ENCODE measurements around the gene PCBP3. TPM values are rescaled to one million over a fixed set of nuclear protein-coding genes. Genes with fewer than 3 reads are reported as not detected.
"Not testable (repeated sequence)": the region's sequence is repeated elsewhere in the genome, so short reads cannot be mapped to it uniquely, and the experiment has no call there.

Gene PCBP3
- total RNA-seq, 4 donors from 2014 or later = 0.99 to 7.0 (median 2.5) TPM; not detected in 1

DNA sequence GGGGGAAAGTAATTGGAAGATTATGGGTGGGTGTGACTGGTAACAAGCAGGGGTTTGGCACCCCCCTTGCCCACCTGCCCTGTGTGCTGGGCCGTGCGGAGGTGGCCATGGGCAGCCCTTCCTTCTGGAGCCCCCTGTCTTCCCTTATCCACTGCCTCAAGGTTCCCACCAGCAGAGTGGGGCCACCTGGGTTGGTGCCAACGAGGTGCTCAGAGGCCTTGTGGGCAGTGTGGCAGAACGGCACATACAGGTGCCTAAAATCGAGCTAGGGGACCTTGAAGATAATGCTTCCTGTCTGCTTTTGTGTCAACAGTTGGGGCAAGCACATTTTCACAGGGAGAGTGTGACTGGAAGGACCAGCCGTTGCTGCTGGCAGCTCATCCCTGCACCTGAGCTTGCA lies 161.8 kb downstream of the PCBP3 start:
- WGBS, 2 donors = 53 to 80% methylated on average over 4 to 5 of the region's 6 CpGs
- no peak for DNase-seq (ENCODE audit: low spot score in 2 of 2)
- H3K4me3 ChIP-seq (ENCODE audit: low read depth, poor library complexity, severe bottlenecking) = no peak overlapping the region
- no peak for TF ChIP-seq POLR2A (IDR thresholded peaks at IDR 0.05)
- TF ChIP-seq, protein P1, sequence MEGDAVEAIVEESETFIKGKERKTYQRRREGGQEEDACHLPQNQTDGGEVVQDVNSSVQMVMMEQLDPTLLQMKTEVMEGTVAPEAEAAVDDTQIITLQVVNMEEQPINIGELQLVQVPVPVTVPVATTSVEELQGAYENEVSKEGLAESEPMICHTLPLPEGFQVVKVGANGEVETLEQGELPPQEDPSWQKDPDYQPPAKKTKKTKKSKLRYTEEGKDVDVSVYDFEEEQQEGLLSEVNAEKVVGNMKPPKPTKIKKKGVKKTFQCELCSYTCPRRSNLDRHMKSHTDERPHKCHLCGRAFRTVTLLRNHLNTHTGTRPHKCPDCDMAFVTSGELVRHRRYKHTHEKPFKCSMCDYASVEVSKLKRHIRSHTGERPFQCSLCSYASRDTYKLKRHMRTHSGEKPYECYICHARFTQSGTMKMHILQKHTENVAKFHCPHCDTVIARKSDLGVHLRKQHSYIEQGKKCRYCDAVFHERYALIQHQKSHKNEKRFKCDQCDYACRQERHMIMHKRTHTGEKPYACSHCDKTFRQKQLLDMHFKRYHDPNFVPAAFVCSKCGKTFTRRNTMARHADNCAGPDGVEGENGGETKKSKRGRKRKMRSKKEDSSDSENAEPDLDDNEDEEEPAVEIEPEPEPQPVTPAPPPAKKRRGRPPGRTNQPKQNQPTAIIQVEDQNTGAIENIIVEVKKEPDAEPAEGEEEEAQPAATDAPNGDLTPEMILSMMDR (IDR thresholded peaks at IDR 0.05) = no peak
- intact Hi-C loops (cut with DNase I; ENCODE audit: low total_unique reads) = no loop called here

DNA sequence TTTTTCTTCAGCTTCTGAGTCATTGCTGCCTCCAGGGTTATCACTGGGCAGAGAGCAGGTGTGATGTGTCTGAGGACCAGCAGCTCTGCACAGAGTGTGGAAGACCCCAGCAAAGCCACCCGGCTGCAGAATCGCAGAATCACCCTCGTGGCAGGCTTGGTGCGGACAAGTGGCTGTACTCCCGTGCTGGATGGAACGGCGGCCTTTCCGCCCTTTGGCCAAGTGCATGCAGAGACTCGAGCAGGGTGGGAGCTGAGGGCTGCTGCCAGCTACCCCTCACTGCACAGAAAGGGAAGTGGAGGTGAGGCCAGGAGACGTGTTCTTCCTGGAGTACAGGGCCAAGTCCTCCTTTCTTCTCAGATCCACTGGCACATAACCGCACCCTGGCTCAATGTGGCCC lies 162.5 kb downstream of the PCBP3 start:
- no peak for DNase-seq (ENCODE audit: low spot score in 2 of 2)
- intact Hi-C loops (cut with DNase I; ENCODE audit: low total_unique reads) = no loop called here
- 75 to 78% methylated on average over 11 of the region's 11 CpGs for WGBS, 2 donors
- TF ChIP-seq POLR2A (IDR thresholded peaks at IDR 0.05) = no peak
- TF ChIP-seq, protein P1 (IDR thresholded peaks at IDR 0.05) = no peak
- H3K4me3 ChIP-seq (ENCODE audit: low read depth, poor library complexity, severe bottlenecking) = no peak overlapping the region

DNA sequence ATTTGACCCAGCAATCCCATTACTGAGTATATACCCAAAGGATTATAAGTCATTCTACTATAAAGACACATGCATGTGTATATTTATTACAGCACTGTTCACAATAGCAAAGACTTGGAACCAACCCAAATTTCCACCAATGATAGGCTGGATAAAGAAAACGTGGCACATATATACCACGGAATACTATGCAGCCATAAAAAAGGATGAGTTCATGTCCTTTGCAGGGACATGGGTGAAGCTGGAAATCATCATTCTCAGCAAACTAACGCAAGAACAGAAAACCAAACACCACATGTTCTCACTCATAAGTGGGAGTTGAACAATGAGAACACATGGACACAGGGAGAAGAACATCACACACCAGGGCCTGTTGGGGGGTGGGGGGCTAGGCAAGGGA lies 165.1 kb downstream of the PCBP3 start:
- 79 to 86% methylated on average over 3 of the region's 3 CpGs for WGBS, 2 donors
- intact Hi-C loops (cut with DNase I; ENCODE audit: low total_unique reads); DNase-seq (ENCODE audit: low spot score in 2 of 2); H3K4me3 ChIP-seq (ENCODE audit: low read depth, poor library complexity, severe bottlenecking): not testable (repeated sequence)

DNA sequence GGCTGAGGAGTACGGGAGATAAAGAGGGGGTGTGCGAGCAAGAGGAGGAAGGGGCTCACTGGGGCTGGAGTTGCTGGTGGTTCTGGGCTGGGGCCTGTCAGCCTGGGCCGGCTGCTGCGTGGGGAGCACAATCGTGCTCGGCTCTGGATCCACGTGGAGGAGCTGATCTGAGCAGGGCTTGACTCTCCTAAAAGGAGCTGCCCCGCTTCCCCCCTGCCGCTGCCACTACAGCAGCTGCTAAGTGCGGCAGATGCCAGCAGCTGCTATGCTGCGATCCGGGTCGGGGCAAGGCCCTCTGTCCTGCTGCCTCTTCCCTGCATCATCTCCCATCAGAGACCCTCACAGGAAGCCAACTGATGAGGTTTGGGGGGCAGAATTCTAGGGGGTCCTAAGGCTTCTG lies 165.9 kb downstream of the PCBP3 start:
- no peak for DNase-seq (ENCODE audit: low spot score in 2 of 2)
- TF ChIP-seq, protein P1 (IDR thresholded peaks at IDR 0.05) = no peak
- no peak for TF ChIP-seq POLR2A (IDR thresholded peaks at IDR 0.05)
- H3K4me3 ChIP-seq (ENCODE audit: low read depth, poor library complexity, severe bottlenecking) = no peak overlapping the region
- 74 to 80% methylated on average over 10 to 13 of the region's 13 CpGs for WGBS, 2 donors
- intact Hi-C loops (cut with DNase I; ENCODE audit: low total_unique reads) = no loop called here

DNA sequence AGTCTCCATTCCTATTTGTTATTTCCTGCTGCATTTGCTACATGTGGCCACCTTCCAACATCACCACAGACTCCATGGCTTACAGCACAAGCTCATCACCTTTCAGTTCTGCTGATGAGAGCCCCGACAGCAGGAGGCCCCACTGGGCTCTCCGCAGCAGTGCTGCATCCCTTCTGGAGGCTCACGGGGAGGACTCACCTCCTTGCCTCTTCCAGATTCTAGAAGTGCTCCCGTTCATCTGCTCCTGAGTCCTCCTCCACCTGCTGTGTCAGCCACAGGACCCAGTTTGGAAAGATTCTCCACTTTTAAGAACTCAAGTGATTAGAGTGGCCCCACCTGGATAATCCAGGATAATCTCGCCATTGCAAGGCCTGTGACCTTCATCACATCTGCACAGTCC lies 167.6 kb downstream of the PCBP3 start:
- H3K4me3 ChIP-seq (ENCODE audit: low read depth, poor library complexity, severe bottlenecking) = no peak overlapping the region
- no peak for TF ChIP-seq POLR2A (IDR thresholded peaks at IDR 0.05)
- TF ChIP-seq, protein P1 (IDR thresholded peaks at IDR 0.05) = no peak
- no peak for DNase-seq (ENCODE audit: low spot score in 2 of 2)
- intact Hi-C loops (cut with DNase I; ENCODE audit: low total_unique reads) = no loop called here
- WGBS, 2 donors = 79 to 82% methylated on average over 5 of the region's 5 CpGs

DNA sequence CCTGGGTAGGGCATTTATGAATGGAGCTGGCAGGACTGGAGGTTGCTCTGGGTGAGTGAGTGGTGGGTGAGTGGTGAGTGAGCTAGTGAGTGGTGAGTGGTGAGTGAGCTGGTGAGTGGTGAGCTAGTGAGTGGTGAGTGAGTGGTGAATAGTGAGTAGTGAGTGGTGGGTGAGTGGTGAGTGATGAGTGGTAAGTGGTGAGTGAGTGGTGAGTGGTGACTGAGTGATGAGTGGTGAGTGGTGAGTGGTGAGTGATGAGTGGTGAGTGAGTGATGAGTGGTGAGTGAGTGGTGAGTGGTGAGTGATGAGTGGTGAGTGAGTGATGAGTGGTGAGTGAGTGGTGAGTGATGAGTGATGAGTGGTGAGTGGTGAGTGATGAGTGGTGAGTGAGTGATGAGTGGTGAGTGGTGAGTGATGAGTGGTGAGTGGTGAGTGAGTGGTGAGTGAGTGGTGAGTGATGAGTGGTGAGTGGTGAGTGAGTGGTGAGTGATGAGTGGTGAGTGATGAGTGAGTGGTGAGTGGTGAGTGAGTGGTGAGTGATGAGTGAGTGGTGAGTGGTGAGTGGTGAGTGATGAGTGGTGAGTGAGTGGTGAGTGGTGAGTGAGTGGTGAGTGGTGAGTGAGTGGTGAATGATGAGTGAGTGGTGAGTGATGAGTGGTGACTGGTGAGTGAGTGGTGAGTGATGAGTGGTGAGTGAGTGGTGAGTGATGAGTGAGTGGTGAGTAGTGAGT lies 170.8 kb downstream of the PCBP3 start:
- intact Hi-C loops (cut with DNase I; ENCODE audit: low total_unique reads); DNase-seq (ENCODE audit: low spot score in 2 of 2): not testable (repeated sequence)

DNA sequence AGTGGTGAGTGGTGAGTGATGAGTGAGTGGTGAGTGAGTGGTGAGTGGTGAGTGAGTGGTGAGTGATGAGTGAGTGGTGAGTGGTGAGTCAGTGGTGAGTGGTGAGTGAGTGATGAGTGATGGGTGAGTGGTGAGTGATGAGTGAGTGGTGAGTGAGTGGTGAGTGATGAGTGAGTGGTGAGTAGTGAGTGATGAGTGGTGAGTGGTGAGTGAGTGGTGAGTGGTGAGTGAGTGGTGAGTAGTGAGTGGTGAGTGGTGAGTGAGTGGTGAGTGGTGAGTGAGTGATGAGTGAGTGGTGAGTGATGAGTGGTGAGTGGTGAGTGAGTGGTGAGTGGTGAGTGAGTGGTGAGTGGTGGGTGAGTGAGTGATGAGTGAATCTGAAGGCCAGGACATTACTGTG lies 172.3 kb downstream of the PCBP3 start:
- H3K4me3 ChIP-seq (ENCODE audit: low read depth, poor library complexity, severe bottlenecking); intact Hi-C loops (cut with DNase I; ENCODE audit: low total_unique reads); DNase-seq (ENCODE audit: low spot score in 2 of 2): not testable (repeated sequence)

More for the DNA sequence above, 170.8 kb downstream of the PCBP3 start:
- H3K4me3 ChIP-seq (ENCODE audit: low read depth, poor library complexity, severe bottlenecking) = not testable (repeated sequence)

Measured in lower leg skin (tissue), 4 donors.